B cell (primary cell): ENCODE results near the gene ZNF672. TPM values are rescaled to one million over a fixed set of nuclear protein-coding genes. Genes with fewer than 3 reads are reported as not detected.

Experiments used
- ATAC-seq: fragments of 200-7000 bp; cut with Tn5 transposase; one replicate; pipeline ENCODE4 v1.10.0; 2021; ENCODE audit warnings: low read depth, mild to moderate bottlenecking, moderate number of reproducible peaks, moderate library complexity
- CTCF ChIA-PET: fragments of 350-600 bp; sonication (Branson Sonifier 250); formaldehyde crosslinking; loops from one replicate; lab custom pipeline; 2021; ENCODE audit warnings: antibody characterized with exemption, inconsistent platforms; lab: Charles Lee
- POLR2A ChIA-PET: fragments of 350-600 bp; sonication (Branson Sonifier 250); formaldehyde crosslinking; loops from one replicate; lab custom pipeline; 2021; ENCODE audit warnings: antibody characterized with exemption; lab: Charles Lee
- DNase-seq: peaks from one replicate; pipeline ENCODE4 v3.0.0; 2013
- H2AFZ ChIP-seq: 2 replicates; pipeline ENCODE4 v1.6.1; 2012; ENCODE audit warnings: mild to moderate bottlenecking, low read depth, low read length; ENCODE audit not compliant: insufficient read depth, poor library complexity, severe bottlenecking
- H3K27ac ChIP-seq, 2 donors: 1 replicate in 1 of 2; 2 replicates in 1 of 2; pipeline ENCODE4 v1.5.1; 2012 to 2013; ENCODE audit warnings: low read length in 2 of 2, mild to moderate bottlenecking in 2 of 2, moderate library complexity in 1 of 2
- H3K27me3 ChIP-seq, 4 experiments: fragments of 200-600 bp in 1 of 4; sonication (generic) in 1 of 4; replicated peaks in 1 of 4; 1 replicate in 2 of 4; 2 replicates in 2 of 4; pipeline versions ENCODE4 v1.6.1 to v1.7.0; 2013 to 2016; ENCODE audit warnings: low read length in 3 of 4, mild to moderate bottlenecking in 2 of 4, mixed read lengths in 1 of 4, moderate library complexity in 1 of 4; ENCODE audit not compliant: insufficient read depth in 4 of 4, control insufficient read depth in 3 of 4; ENCODE audit errors: control extremely low read depth in 1 of 4
- H3K36me3 ChIP-seq, 2 experiments: replicated peaks in 1 of 2; 1 replicate in 1 of 2; 2 replicates in 1 of 2; pipeline versions ENCODE4 v1.6.1 to v1.7.1; 2013; ENCODE audit warnings: low read length in 1 of 2; ENCODE audit not compliant: insufficient read depth in 2 of 2, control insufficient read depth in 1 of 2; ENCODE audit errors: control extremely low read depth in 1 of 2, extremely low read depth in 1 of 2
- H3K4me1 ChIP-seq, 2 donors: fragments of 200-600 bp in 1 of 2; sonication (generic) in 1 of 2; 1 replicate in 1 of 2; 2 replicates in 1 of 2; pipeline versions ENCODE4 v1.5.1 to v1.6.1; 2013 to 2017; ENCODE audit warnings: low read length in 2 of 2; ENCODE audit not compliant: control insufficient read depth in 2 of 2, insufficient read depth in 2 of 2
- H3K4me2 ChIP-seq: replicated peaks from 2 replicates; pipeline ENCODE3; 2012; ENCODE audit warnings: mild to moderate bottlenecking, low read depth, low read length; ENCODE audit not compliant: poor library complexity, severe bottlenecking
- H3K4me3 ChIP-seq, 5 experiments: fragments of 200-600 bp in 1 of 5; sonication (generic) in 1 of 5; 1 replicate in 3 of 5; 2 replicates in 2 of 5; pipeline versions ENCODE4 v1.5.1 to v1.7.0; 2011 to 2016; ENCODE audit warnings: low read length in 4 of 5, mild to moderate bottlenecking in 4 of 5, low read depth in 2 of 5, control low read depth in 1 of 5, moderate library complexity in 1 of 5; ENCODE audit not compliant: insufficient read depth in 1 of 5; ENCODE audit errors: control extremely low read depth in 1 of 5, extremely low read depth in 1 of 5
- H3K79me2 ChIP-seq: fragments of 200-600 bp; sonication (generic); one replicate; pipeline ENCODE4 v1.6.0; 2016; ENCODE audit warnings: low read length; ENCODE audit not compliant: control insufficient read depth, insufficient read depth
- H3K9ac ChIP-seq: fragments of 200-600 bp; sonication (generic); 2 replicates; pipeline ENCODE4 v1.6.1; 2017; ENCODE audit warnings: mild to moderate bottlenecking, low read length, moderate library complexity
- H3K9me3 ChIP-seq, 3 donors: one replicate each; pipeline versions ENCODE4 v1.6.1 to v1.7.1; 2013; ENCODE audit warnings: low read length in 2 of 3; ENCODE audit not compliant: control insufficient read depth in 2 of 3, insufficient read depth in 1 of 3; ENCODE audit errors: control extremely low read depth in 1 of 3
- H4K20me1 ChIP-seq: 2 replicates; pipeline ENCODE4 v1.6.0; 2012; ENCODE audit warnings: mild to moderate bottlenecking, low read length; ENCODE audit not compliant: insufficient read depth, control insufficient read depth, poor library complexity, severe bottlenecking
- H3K27ac Mint-ChIP-seq: one replicate; pipeline ENCODE4 v1.8.0; 2021; ENCODE audit warnings: mixed read lengths
- H3K27me3 Mint-ChIP-seq: one replicate; pipeline ENCODE4 v1.8.0; 2021; ENCODE audit warnings: mixed read lengths
- H3K4me1 Mint-ChIP-seq: one replicate; pipeline ENCODE4 v1.8.0; 2021; ENCODE audit warnings: mixed read lengths
- H3K4me3 Mint-ChIP-seq: one replicate; pipeline ENCODE4 v1.8.0; 2021; ENCODE audit warnings: mixed read lengths
- H3K9me3 Mint-ChIP-seq: one replicate; pipeline ENCODE4 v1.8.0; 2022; ENCODE audit warnings: mixed read lengths; ENCODE audit not compliant: insufficient read depth
- EZH2 ChIP-seq: IDR thresholded peaks from 2 replicates; pipeline ENCODE4 v1.6.1; 2012; ENCODE audit warnings: borderline replicate concordance, low read depth, mild to moderate bottlenecking, moderate library complexity, low read length; ENCODE audit not compliant: insufficient read depth, poor library complexity, severe bottlenecking
- WGBS: methylation state at CpG from one replicate; pipeline ENCODE4 v1.1.5; 2013; ENCODE audit warnings: missing lambda C conversion rate; ENCODE audit not compliant: insufficient coverage; 5-methylcytosine and 5-hydroxymethylcytosine counted together
- intact Hi-C: fragments of 100-400 bp; cut with micrococcal nuclease; formaldehyde crosslinking; loops from one replicate; pipeline ENCODE4 v1.10.0; 2022
- polyA plus RNA-seq: library from polyadenylated mRNA; depleted of rRNA; stranded (reverse); fragments of >200 nt; gene quantifications from 2 replicates; pipeline ENCODE4 v1.2.3, GENCODE V29; 2012
- total RNA-seq, 2 donors: library from RNA; stranded (reverse); fragments of 120-200 nt in 1 of 2; gene quantifications; 1 replicate in 1 of 2; 2 replicates in 1 of 2; pipeline versions ENCODE4 v1.2.3 to v1.2.4, GENCODE V29; 2013 to 2022
- TF ChIP-seq, protein P1 (sequence below): fragments of 200-600 bp; IDR thresholded peaks from one replicate; pipeline ENCODE4 v1.8.0; 2022; ENCODE audit warnings: antibody characterized with exemption, mild to moderate bottlenecking

Gene ZNF672
- total and polyA plus RNA-seq, 2 donors (not counting 1 experiment from before 2014, with no cell fraction given), result 46.4 to 56.3 TPM

DNA sequence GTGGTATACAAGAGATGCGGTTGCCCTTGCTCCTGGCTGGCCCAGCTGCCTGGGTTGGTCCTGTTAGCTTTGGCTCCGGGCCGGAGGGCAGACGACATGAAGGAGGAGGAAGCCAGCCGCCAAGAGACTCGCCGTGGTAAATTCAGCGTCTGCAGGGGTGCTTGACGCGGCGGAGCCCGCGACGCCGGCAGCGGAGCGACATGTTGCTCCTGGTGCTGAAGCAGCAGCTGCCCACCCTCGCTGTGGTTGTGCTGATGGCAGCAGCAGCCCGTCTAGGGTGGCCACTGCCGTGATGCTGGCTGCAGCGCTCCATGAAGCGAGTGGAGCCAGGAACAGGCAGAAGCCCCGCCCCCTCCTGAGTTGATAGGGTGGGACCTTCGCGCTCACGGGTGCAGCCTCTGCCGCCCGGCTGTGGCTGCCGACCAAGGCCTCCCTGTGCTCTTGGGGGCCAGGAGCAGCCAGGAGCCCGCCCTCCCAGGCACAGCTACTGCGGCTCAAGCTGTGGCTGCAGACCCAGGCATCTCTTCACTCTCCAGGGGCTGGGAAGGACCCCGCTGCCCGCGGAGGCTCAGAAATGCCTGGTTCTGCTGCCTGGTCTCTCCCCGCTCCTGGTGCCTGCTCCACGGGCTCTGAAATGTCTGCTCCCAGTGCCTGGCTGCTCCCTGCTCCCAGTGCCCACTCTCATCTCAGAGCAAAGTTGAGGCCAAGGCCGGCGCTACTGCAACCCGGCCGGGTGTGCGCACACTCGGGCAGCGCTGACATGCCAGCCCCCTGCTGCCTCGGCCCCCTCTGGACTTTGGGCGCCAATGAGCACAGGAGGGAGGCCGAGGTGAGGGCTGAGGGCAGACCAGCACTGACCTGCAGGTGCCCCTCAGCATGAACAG lies 25.2 kb downstream of the ZNF672 start:
- H3K4me1 Mint-ChIP-seq, result peaks cover 39% of the 10 kb centered on the region

More for the DNA sequence above, 25.2 kb downstream of the ZNF672 start:
- H2AFZ ChIP-seq, result peak overlapping the region; percentile 91
- WGBS, result 15% methylated on average over 46 of the region's 46 CpGs
- intact Hi-C loops, result loop anchor here (1.0 kb wide), 1 partner anchor 10 kb away; no protein-coding TSS in a partner anchor
- no peaks in the 10 kb centered on the region for H3K9me3 ChIP-seq
- ChIA-PET CTCF (interaction anchor here (2.3 kb wide), 1 partner anchor 26 kb away, joined by 8 read pairs; the partner anchor contains the start of gene ZNF672), POLR2A (interaction anchor here (0.6 to 2.1 kb wide), 5 partner anchors 10 to 173 kb away, joined by 3 to 12 read pairs (median 5); partner anchors contain the start of genes SH3BP5L and ZNF672)
- no peak for TF ChIP-seq EZH2
- TF ChIP-seq, protein P1, sequence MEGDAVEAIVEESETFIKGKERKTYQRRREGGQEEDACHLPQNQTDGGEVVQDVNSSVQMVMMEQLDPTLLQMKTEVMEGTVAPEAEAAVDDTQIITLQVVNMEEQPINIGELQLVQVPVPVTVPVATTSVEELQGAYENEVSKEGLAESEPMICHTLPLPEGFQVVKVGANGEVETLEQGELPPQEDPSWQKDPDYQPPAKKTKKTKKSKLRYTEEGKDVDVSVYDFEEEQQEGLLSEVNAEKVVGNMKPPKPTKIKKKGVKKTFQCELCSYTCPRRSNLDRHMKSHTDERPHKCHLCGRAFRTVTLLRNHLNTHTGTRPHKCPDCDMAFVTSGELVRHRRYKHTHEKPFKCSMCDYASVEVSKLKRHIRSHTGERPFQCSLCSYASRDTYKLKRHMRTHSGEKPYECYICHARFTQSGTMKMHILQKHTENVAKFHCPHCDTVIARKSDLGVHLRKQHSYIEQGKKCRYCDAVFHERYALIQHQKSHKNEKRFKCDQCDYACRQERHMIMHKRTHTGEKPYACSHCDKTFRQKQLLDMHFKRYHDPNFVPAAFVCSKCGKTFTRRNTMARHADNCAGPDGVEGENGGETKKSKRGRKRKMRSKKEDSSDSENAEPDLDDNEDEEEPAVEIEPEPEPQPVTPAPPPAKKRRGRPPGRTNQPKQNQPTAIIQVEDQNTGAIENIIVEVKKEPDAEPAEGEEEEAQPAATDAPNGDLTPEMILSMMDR, result no peak
- H3K36me3 ChIP-seq, result no peaks in the 10 kb centered on the region
- H3K4me2 ChIP-seq, result peak overlapping the region; percentile 86
- Mint-ChIP-seq H3K27me3 (no peaks in the 10 kb centered on the region), H3K4me3 (peak overlapping the region; percentile 95), H3K27ac (peak overlapping the region; percentile 88), H3K9me3 (no peaks in the 10 kb centered on the region)
- no peaks in the 10 kb centered on the region for H3K27me3 ChIP-seq
- H3K4me1 ChIP-seq, result peaks cover 19 to 32% of the 10 kb centered on the region in 2 donors
- peak overlapping the region; percentile 71 for H3K9ac ChIP-seq
- peak overlapping the region; percentile 40 to 43 for H3K27ac ChIP-seq
- peak; percentile 48 for ATAC-seq
- DNase-seq, result peak; percentile 80
- no peaks in the 10 kb centered on the region for H4K20me1 ChIP-seq
- peaks cover 3% of the 10 kb centered on the region for H3K79me2 ChIP-seq
- peak overlapping the region; percentile 51 to 84 (median 79) for H3K4me3 ChIP-seq
